HEK293T (cell line): ENCODE results near the gene MINDY4.

Experiments
- CTCF ChIA-PET: fragments of 350-600 bp; formaldehyde crosslinking; extraction: SDS; loops from one replicate; lab custom pipeline; 2021; ENCODE audit warnings: antibody characterized with exemption, inconsistent platforms; lab: Yijun Ruan, JAX
- POLR2A ChIA-PET: fragments of 350-600 bp; formaldehyde crosslinking; extraction: SDS; loops from one replicate; lab custom pipeline; 2020; ENCODE audit warnings: antibody characterized with exemption, inconsistent platforms; lab: Yijun Ruan, JAX
- DNase-seq: peaks from one replicate; pipeline ENCODE4 v3.0.0; 2012; ENCODE audit warnings: mixed read lengths; ENCODE audit errors: extremely low spot score
- ARNT ChIP-seq: fragments of 450-650 bp; IDR thresholded peaks from 2 replicates; pipeline ENCODE4 v1.6.1; 2017; ENCODE audit warnings: mild to moderate bottlenecking
- BHLHE40 ChIP-seq: fragments of 450-650 bp; IDR thresholded peaks from 2 replicates; pipeline ENCODE4 v1.6.1; 2016; ENCODE audit warnings: mild to moderate bottlenecking, moderate library complexity, borderline replicate concordance
- CTBP1 ChIP-seq: fragments of 450-650 bp; IDR thresholded peaks from 2 replicates; pipeline ENCODE4 v1.6.1; 2016; ENCODE audit warnings: borderline replicate concordance
- ELF4 ChIP-seq: fragments of 450-650 bp; IDR thresholded peaks from 2 replicates; pipeline ENCODE4 v1.6.1; 2017; ENCODE audit warnings: antibody characterized with exemption
- FOXA1 ChIP-seq: fragments of 450-650 bp; IDR thresholded peaks from 2 replicates; pipeline ENCODE4 v1.6.1; 2016; ENCODE audit warnings: mild to moderate bottlenecking
- FOXK2 ChIP-seq: fragments of 450-650 bp; IDR thresholded peaks from 2 replicates; pipeline ENCODE4 v1.6.1; 2016; ENCODE audit warnings: mild to moderate bottlenecking
- FOXM1 ChIP-seq: fragments of 450-650 bp; IDR thresholded peaks from 2 replicates; pipeline ENCODE4 v1.6.1; 2017; ENCODE audit warnings: mild to moderate bottlenecking, borderline replicate concordance
- HDGF ChIP-seq: fragments of 450-650 bp; IDR thresholded peaks from 2 replicates; pipeline ENCODE4 v1.6.1; 2017; ENCODE audit warnings: antibody characterized with exemption, borderline replicate concordance
- L3MBTL2 ChIP-seq: fragments of 450-650 bp; conservative IDR thresholded peaks from 2 replicates; pipeline ENCODE4 v1.6.1; 2016; ENCODE audit warnings: mild to moderate bottlenecking
- LEF1 ChIP-seq: fragments of 450-650 bp; IDR thresholded peaks from 2 replicates; pipeline ENCODE4 v1.6.1; 2017; ENCODE audit warnings: mild to moderate bottlenecking, borderline replicate concordance
- NFRKB ChIP-seq: fragments of 450-650 bp; IDR thresholded peaks from 2 replicates; pipeline ENCODE4 v1.6.1; 2016; ENCODE audit warnings: mild to moderate bottlenecking, moderate library complexity
- PKNOX1 ChIP-seq: fragments of 450-650 bp; IDR thresholded peaks from 2 replicates; pipeline ENCODE4 v1.6.1; 2016
- SP1 ChIP-seq: fragments of 450-650 bp; IDR thresholded peaks from 2 replicates; pipeline ENCODE4 v1.6.1; 2017
- SUZ12 ChIP-seq: fragments of 450-650 bp; IDR thresholded peaks from 2 replicates; pipeline ENCODE4 v1.6.1; 2016; ENCODE audit warnings: mild to moderate bottlenecking
- TARDBP ChIP-seq: fragments of 450-650 bp; IDR thresholded peaks from 2 replicates; pipeline ENCODE4 v1.6.1; 2016
- ZNF384 ChIP-seq: fragments of 450-650 bp; IDR thresholded peaks from 2 replicates; pipeline ENCODE4 v1.6.1; 2016

MINDY4 gene

DNA sequence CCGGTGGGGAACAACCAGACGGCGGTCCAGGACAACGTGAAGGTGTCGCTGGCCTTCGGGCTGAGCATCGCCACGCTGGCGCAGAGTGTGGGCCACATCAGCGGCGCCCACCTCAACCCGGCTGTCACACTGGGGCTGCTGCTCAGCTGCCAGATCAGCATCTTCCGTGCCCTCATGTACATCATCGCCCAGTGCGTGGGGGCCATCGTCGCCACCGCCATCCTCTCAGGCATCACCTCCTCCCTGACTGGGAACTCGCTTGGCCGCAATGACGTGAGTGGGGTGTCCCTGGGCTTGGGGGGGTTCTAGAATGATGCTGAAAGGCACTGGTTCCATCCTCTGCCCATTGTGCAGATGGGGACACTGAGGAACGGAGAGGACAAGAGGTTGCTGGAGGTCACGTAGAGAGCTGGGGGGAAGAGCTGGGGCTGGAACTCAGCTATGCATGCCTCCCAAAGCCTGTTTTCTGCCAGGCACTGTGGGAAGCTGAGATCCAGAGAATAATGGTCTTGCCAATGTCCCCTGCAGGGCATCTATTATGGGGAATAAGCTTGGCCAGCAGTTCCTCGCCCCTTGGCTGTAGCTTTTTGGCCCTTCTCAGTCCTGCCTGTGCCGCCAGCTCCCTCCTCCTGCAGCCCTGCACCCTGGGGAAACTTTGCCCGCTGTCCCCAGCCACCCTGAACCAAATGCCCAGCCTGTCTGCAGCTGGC lies 141.0 kb downstream of the MINDY4 start:
- ChIA-PET POLR2A (no interaction called here), CTCF (no interaction called here)
- TF ChIP-seq LEF1: no peak
- TF ChIP-seq CTBP1: no peak
- no peak for TF ChIP-seq L3MBTL2
- no peak for TF ChIP-seq ARNT
- no peak for TF ChIP-seq BHLHE40
- TF ChIP-seq ELF4: no peak
- no peak for DNase-seq

GRCh38 chr7:30912731-30912985 lies 141.4 kb downstream of the MINDY4 start:
- DNase-seq: no peak
- CTCF ChIA-PET: no interaction called here
- TF ChIP-seq ZNF384: no peak
- TF ChIP-seq FOXM1: no peak
- POLR2A ChIA-PET: no interaction called here

DNA sequence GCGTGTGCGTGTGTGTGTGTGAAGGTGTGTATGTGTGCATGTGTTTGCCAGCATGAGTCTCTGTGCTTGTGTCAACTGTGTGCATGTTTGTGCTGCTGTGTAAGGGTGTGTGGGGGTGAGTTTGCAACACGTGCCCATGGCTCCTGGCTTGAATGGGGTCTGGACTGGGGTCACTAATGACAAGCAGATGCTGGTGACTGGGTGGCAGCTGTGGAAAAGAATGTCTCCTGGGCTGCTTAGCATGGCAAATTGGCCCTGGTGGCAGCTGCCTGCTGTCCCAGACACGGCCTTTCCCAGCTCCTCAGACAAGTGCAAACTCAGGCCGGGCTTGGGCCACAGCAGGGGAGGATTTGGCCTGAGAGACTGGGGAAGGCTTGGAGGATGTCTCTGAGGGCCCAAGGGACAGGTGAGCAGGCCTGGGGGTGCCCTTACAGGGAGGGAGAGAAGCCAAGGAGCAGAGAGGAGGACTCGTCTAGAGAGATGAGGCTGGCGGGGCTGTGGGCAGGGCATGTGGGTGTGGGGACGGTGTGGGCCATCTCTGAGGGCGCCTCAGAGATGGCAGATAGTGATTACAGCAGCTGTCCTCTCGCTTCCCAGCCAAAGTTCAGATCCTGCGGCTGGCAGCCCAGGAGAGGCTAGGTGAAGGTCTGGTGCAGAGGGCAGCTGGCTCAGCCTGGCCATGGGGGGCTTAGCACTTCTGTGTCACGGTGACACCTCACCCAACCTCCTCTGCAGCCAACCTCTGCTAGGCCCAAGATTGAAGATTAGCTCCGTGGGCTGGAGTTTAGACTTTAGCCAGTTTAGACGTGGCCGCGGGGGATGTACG lies 142.0 kb downstream of the MINDY4 start:
- DNase-seq: no peak
- CTCF ChIA-PET: no interaction called here
- POLR2A ChIA-PET: no interaction called here

GRCh38 chr7:30913821-30914515 lies 142.8 kb downstream of the MINDY4 start:
- TF ChIP-seq ELF4 (no peak), FOXK2 (no peak), SUZ12 (no peak), LEF1 (no peak), NFRKB (no peak), CTBP1 (no peak), ARNT (no peak), SP1 (no peak)
- CTCF ChIA-PET: no interaction called here
- POLR2A ChIA-PET: no interaction called here
- DNase-seq: no peak

More for the DNA sequence above, 142.0 kb downstream of the MINDY4 start:
- TF ChIP-seq SP1 (no peak), ZNF384 (no peak), LEF1 (no peak), BHLHE40 (no peak), L3MBTL2 (no peak), CTBP1 (no peak), ELF4 (no peak), NFRKB (no peak), HDGF (no peak), FOXA1 (no peak), FOXM1 (no peak), FOXK2 (no peak), ARNT (no peak)

GRCh38 chr7:30914596-30914995 lies 143.4 kb downstream of the MINDY4 start:
- DNase-seq: no peak
- CTCF ChIA-PET: no interaction called here
- POLR2A ChIA-PET: no interaction called here
- TF ChIP-seq ZNF384: no peak
- no peak for TF ChIP-seq CTBP1

DNA sequence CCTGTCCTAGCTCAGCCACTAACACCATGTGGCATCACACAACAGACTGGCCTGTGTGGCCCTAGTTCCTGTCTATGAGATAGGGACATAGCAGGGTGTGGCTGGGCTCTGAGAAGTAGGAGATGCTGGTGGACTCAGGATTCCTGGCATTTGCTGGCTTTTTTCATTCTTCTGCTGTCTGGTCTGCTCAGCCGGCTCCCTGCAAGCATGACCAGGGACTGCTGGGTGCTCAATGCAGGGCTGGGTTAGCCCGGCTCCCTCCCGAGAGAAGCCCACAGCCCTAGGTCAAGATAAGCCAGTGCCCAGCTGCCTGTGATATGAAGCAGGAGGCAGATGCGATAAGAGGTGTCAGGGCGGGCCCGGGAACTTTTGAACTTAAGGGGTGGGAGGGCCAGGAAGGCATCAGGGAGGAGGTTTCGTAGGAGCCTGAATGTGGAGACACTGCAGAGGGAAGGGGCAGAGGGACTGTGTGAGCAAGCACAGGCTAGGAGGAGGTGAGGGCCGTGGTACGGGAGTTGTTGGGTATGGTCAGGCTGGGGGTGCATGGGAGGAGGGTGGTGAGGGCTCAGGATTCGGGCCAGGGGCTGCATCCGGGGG lies 143.9 kb downstream of the MINDY4 start:
- CTCF ChIA-PET: no interaction called here
- POLR2A ChIA-PET: no interaction called here
- DNase-seq: no peak
- no peak for TF ChIP-seq FOXM1
- no peak for TF ChIP-seq TARDBP

- DNase-seq: no peak
- ChIA-PET POLR2A (no interaction called here), CTCF (no interaction called here)
- TF ChIP-seq L3MBTL2 (no peak), FOXK2 (no peak), ELF4 (no peak), FOXM1 (no peak), HDGF (no peak), SP1 (no peak), ZNF384 (no peak), BHLHE40 (no peak), NFRKB (no peak), CTBP1 (no peak), LEF1 (no peak), SUZ12 (no peak), FOXA1 (no peak)
These were observed 144.5 kb downstream of the MINDY4 start for GRCh38 chr7:30915751-30916150.

GRCh38 chr7:30916255-30916654 lies 145.0 kb downstream of the MINDY4 start:
- CTCF ChIA-PET: no interaction called here
- TF ChIP-seq HDGF (no peak), SUZ12 (no peak), FOXA1 (no peak), FOXM1 (no peak), ELF4 (no peak), SP1 (no peak), ZNF384 (no peak), L3MBTL2 (no peak), NFRKB (no peak), CTBP1 (no peak), PKNOX1 (no peak), LEF1 (no peak), BHLHE40 (no peak), FOXK2 (no peak)

More at GRCh38 chr7:30916255-30916654, 145.0 kb downstream of the MINDY4 start:
- DNase-seq: no peak
- POLR2A ChIA-PET: no interaction called here
